Measurements from ENCODE around the gene CDC34. TPM values are rescaled to one million over a fixed set of nuclear protein-coding genes. Genes with fewer than 3 reads are reported as not detected.

Gene CDC34
- total RNA-seq, 1 donor from 2014 or later: 42.5 TPM

DNA sequence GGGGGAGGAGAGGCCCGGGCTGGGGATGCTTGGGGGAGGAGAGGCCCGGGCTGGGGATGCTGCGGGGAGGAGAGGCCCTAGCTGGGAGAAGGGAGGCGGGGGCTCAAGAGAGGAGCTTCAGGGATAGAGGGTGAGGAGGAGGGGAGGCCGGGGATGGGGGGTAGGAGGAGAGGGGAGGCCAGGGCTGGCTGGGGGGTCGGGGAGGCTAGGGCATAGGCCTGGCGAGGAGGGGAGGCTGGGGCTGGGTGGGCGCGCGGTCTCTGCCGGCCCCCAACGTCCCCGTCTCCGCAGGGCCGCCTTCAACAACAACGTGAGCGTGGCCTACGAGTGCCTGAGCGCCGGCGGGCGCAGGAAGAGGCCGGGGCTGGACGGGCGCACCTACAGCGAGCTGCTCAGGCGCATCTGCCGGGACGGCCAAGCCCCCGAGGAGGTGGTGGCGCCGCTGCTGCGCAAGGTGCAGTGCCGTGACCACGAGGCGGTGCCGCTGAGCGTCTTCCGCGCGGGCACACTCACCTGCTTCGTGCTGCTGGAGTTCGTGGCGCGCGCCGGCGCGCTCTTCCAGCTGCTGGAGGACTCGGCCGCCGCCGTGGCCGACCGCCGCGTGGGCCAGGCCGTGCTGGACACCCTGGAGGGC is 12.8 kb upstream of the CDC34 start:
- no peak overlapping the region for H3K4me3 ChIP-seq
- H3K9ac ChIP-seq: no peak overlapping the region
- H3K4me3 Mint-ChIP-seq: peak overlapping the region; percentile 21
- no peaks in the 10 kb centered on the region for H4K20me1 ChIP-seq (ENCODE audit: low read depth)
- no peak overlapping the region for H3K27ac ChIP-seq
- no peak overlapping the region for H2AFZ ChIP-seq (replicated peaks)
- no peaks in the 10 kb centered on the region for H3K36me3 ChIP-seq
- H3K9me3 Mint-ChIP-seq: no peaks in the 10 kb centered on the region
- peak overlapping the region; percentile 35 for H3K4me2 ChIP-seq
- peaks cover 11% of the 10 kb centered on the region for H3K27me3 ChIP-seq
- no peaks in the 10 kb centered on the region for H3K9me3 ChIP-seq (ENCODE audit: low read depth)
- peaks cover 12% of the 10 kb centered on the region for H3K36me3 Mint-ChIP-seq
- no peak overlapping the region for H3K27ac Mint-ChIP-seq
- peaks cover 17% of the 10 kb centered on the region for H3F3A ChIP-seq (ENCODE audit: low read depth)
- H3K27me3 Mint-ChIP-seq (ENCODE audit: insufficient read depth, low read depth): peaks cover 12% of the 10 kb centered on the region
- peak; percentile 76 for DNase-seq (ENCODE audit: low spot score)
- H3K4me1 ChIP-seq: no peaks in the 10 kb centered on the region
- peaks cover 25% of the 10 kb centered on the region for H3K4me1 Mint-ChIP-seq
- no peaks in the 10 kb centered on the region for H3K79me2 ChIP-seq (ENCODE audit: low read depth)
- TF ChIP-seq, protein P1, sequence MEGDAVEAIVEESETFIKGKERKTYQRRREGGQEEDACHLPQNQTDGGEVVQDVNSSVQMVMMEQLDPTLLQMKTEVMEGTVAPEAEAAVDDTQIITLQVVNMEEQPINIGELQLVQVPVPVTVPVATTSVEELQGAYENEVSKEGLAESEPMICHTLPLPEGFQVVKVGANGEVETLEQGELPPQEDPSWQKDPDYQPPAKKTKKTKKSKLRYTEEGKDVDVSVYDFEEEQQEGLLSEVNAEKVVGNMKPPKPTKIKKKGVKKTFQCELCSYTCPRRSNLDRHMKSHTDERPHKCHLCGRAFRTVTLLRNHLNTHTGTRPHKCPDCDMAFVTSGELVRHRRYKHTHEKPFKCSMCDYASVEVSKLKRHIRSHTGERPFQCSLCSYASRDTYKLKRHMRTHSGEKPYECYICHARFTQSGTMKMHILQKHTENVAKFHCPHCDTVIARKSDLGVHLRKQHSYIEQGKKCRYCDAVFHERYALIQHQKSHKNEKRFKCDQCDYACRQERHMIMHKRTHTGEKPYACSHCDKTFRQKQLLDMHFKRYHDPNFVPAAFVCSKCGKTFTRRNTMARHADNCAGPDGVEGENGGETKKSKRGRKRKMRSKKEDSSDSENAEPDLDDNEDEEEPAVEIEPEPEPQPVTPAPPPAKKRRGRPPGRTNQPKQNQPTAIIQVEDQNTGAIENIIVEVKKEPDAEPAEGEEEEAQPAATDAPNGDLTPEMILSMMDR (IDR thresholded peaks at IDR 0.05): peak; percentile 29
- TF ChIP-seq EZH2phosphoT487 (IDR thresholded peaks at IDR 0.05): no peak

DNA sequence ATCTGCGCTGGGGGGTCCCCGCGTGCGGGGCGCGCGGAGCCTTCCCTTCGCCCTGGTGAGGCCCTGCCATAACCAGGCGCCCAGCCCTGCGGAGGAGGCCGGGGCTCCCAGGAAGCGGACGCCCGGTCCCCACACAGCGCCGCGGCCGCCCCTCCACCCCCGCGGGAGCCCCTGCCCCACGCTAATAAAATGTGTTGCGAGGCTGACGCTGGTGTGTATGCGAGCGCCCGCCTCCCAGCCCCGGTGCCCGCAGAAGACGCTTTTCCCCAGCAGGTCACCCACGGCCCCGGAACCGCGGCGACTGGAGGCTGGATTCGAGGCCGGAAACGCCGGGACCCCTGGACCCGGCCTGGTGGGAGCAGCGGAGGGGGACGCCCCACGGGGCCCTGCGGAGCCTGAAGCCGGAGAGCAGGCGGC is 12.1 kb upstream of the CDC34 start:
- H3K4me1 Mint-ChIP-seq: peaks cover 18% of the 10 kb centered on the region

DNA sequence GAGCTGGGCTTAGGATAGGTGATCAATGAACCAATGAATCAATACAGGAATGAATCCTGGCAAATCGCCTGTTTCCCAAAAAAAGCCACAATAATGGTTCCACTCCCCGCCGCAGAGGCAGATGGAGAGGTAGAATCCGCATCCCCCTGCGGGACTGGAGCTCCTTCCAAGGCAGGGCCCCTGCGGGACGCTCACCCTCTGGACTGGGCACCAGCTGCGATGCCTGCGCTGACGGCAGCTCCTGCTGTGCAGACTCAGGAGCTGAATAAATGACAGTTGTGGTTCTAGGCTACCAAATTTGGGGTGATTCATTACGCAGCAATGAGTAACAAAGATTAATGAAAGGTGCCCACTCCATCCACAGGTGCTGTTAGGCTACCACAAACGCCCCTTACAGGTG is 8.8 kb upstream of the CDC34 start:
- no peak overlapping the region for H3K4me3 ChIP-seq
- H3K79me2 ChIP-seq (ENCODE audit: low read depth): no peaks in the 10 kb centered on the region
- H3K4me1 ChIP-seq: peaks cover 2% of the 10 kb centered on the region
- no peak overlapping the region for H3K9ac ChIP-seq
- H3K27ac ChIP-seq: no peak overlapping the region
- H3F3A ChIP-seq (ENCODE audit: low read depth): no peaks in the 10 kb centered on the region
- no peak overlapping the region for H3K4me2 ChIP-seq
- H3K27me3 Mint-ChIP-seq (ENCODE audit: insufficient read depth, low read depth): peaks cover under 1% of the 10 kb centered on the region
- H3K4me1 Mint-ChIP-seq: peaks cover 21% of the 10 kb centered on the region
- no peaks in the 10 kb centered on the region for H3K9me3 Mint-ChIP-seq
- no peaks in the 10 kb centered on the region for H4K20me1 ChIP-seq (ENCODE audit: low read depth)
- H3K9me3 ChIP-seq (ENCODE audit: low read depth): no peaks in the 10 kb centered on the region
- H3K4me3 Mint-ChIP-seq: no peak overlapping the region
- peaks cover 23% of the 10 kb centered on the region for H3K27me3 ChIP-seq
- no peaks in the 10 kb centered on the region for H3K36me3 ChIP-seq
- TF ChIP-seq EZH2phosphoT487 (IDR thresholded peaks at IDR 0.05) (no peak), EZH2 (IDR thresholded peaks at IDR 0.05) (no peak)
- TF ChIP-seq, protein P1 (IDR thresholded peaks at IDR 0.05): no peak
- DNase-seq (ENCODE audit: low spot score): no peak
- no peak overlapping the region for H2AFZ ChIP-seq (replicated peaks)
- H3K36me3 Mint-ChIP-seq: peaks cover 6% of the 10 kb centered on the region
- no peak overlapping the region for H3K27ac Mint-ChIP-seq

More for the DNA sequence above, 12.1 kb upstream of the CDC34 start:
- Histone ChIP-seq H3K9ac (no peak overlapping the region), H3K4me2 (no peak overlapping the region), H3K79me2 (ENCODE audit: low read depth) (no peaks in the 10 kb centered on the region), H3F3A (ENCODE audit: low read depth) (peaks cover 11% of the 10 kb centered on the region), H3K4me3 (no peak overlapping the region), H3K27me3 (peaks cover 11% of the 10 kb centered on the region), H4K20me1 (ENCODE audit: low read depth) (no peaks in the 10 kb centered on the region), H3K27ac (no peak overlapping the region), H3K9me3 (ENCODE audit: low read depth) (no peaks in the 10 kb centered on the region), H2AFZ (replicated peaks) (no peak overlapping the region), H3K36me3 (no peaks in the 10 kb centered on the region), H3K4me1 (no peaks in the 10 kb centered on the region)
- Mint-ChIP-seq H3K27ac (no peak overlapping the region), H3K27me3 (ENCODE audit: insufficient read depth, low read depth) (peaks cover 7% of the 10 kb centered on the region), H3K36me3 (peaks cover 6% of the 10 kb centered on the region), H3K4me3 (no peak overlapping the region), H3K9me3 (no peaks in the 10 kb centered on the region)
- TF ChIP-seq EZH2phosphoT487 (IDR thresholded peaks at IDR 0.05) (no peak), EZH2 (IDR thresholded peaks at IDR 0.05) (no peak)
- TF ChIP-seq, protein P1 (IDR thresholded peaks at IDR 0.05): no peak
- DNase-seq (ENCODE audit: low spot score): no peak

Data from neural progenitor cell (in vitro differentiated cells).